ENCODE data around the gene OR52E4.

Gene OR52E4

DNA sequence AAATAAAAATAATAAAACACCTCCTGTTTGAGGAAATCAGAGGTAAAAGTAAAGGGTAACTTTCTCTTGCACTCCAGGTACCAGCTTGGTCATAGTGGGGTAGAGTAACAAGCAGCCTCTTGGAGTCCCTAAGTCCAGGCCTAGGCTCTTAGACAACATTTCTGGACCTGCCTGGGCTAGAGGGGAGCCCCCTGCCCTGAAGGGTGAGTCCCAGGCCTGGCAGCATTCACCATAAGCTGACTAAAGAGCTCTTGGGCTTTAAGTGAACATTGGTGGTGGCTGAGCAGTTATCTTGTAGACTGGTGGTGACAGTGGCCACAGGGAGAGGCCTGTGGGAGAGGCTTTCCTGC lies 43.0 kb downstream of the OR52E4 start:
- no peak for TF ChIP-seq CTCF (IDR thresholded peaks at IDR 0.05; ENCODE audit: control insufficient read depth, insufficient read depth, low read depth, low read length, missing control alignments)
- H3K4me3 ChIP-seq (ENCODE audit: control insufficient read depth, low read depth, low read length), result no peak overlapping the region
- no peak for DNase-seq (ENCODE audit: low read depth)

- no peak overlapping the region for H3K4me3 ChIP-seq (ENCODE audit: control insufficient read depth, low read depth, low read length)
- no peak for DNase-seq (ENCODE audit: low read depth)
- TF ChIP-seq CTCF (IDR thresholded peaks at IDR 0.05; ENCODE audit: control insufficient read depth, insufficient read depth, low read depth, low read length, missing control alignments), result no peak
Measured at GRCh38 chr11:5923794-5924193, 43.4 kb downstream of the OR52E4 start.

DNA sequence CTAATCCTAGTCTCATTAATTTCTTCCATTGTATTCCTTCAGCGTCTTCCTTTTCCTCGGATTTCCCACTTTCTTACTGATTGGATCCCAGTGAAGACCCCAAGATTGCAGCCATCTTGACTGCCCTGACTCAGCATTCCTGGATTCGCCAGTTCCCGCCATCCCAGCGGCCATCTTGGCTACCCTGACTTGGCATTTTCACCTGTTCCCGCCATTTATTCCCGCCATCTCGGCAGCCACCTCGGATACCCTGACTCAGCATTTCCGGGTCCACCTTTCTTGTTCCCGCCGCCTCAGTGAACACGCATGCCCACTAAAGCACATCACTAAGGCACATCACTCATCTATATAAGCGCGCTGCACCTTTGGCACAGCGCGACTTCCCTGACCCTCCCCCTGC lies 47.8 kb downstream of the OR52E4 start:
- no peak for TF ChIP-seq CTCF (IDR thresholded peaks at IDR 0.05; ENCODE audit: control insufficient read depth, insufficient read depth, low read depth, low read length, missing control alignments)
- no peak overlapping the region for H3K4me3 ChIP-seq (ENCODE audit: control insufficient read depth, low read depth, low read length)
- no peak for DNase-seq (ENCODE audit: low read depth)

- no peak for TF ChIP-seq CTCF (IDR thresholded peaks at IDR 0.05; ENCODE audit: control insufficient read depth, insufficient read depth, low read depth, low read length, missing control alignments)
- DNase-seq (ENCODE audit: low read depth), result no peak
- no peak overlapping the region for H3K4me3 ChIP-seq (ENCODE audit: control insufficient read depth, low read depth, low read length)
Measured at GRCh38 chr11:5928811-5929210, 48.4 kb downstream of the OR52E4 start.

- no peak for TF ChIP-seq CTCF (IDR thresholded peaks at IDR 0.05; ENCODE audit: control insufficient read depth, insufficient read depth, low read depth, low read length, missing control alignments)
- no peak overlapping the region for H3K4me3 ChIP-seq (ENCODE audit: control insufficient read depth, low read depth, low read length)
- DNase-seq (ENCODE audit: low read depth), result no peak
Measured at GRCh38 chr11:5929571-5930368, 49.3 kb downstream of the OR52E4 start.

GRCh38 chr11:5930614-5931013 lies 50.2 kb downstream of the OR52E4 start:
- DNase-seq (ENCODE audit: low read depth), result no peak
- TF ChIP-seq CTCF (IDR thresholded peaks at IDR 0.05; ENCODE audit: control insufficient read depth, insufficient read depth, low read depth, low read length, missing control alignments), result no peak
- no peak overlapping the region for H3K4me3 ChIP-seq (ENCODE audit: control insufficient read depth, low read depth, low read length)
